HEK293 (cell line): ENCODE data around the gene SLC12A8.

Experiments
- CTCF ChIA-PET: fragments of 350-600 bp; formaldehyde crosslinking; extraction: SDS; loops from one replicate; lab custom pipeline; 2021; ENCODE audit warnings: antibody characterized with exemption; lab: Yijun Ruan, JAX
- POLR2A ChIA-PET: fragments of 300-600 bp; formaldehyde crosslinking; extraction: SDS; loops from one replicate; lab custom pipeline; 2020; ENCODE audit warnings: antibody characterized with exemption, inconsistent platforms; lab: Yijun Ruan, JAX
- H3K27ac ChIP-seq: fragments of 200-500 bp; sonication (Bioruptor generic); 2 replicates; pipeline ENCODE4 v1.5.1; 2014; ENCODE audit warnings: low read depth, low read length, control low read depth, inconsistent platforms; ENCODE audit errors: extremely low read depth
- H3K36me3 ChIP-seq, 2 experiments: fragments of 200-500 bp in 1 of 2; sonication (Bioruptor generic) in 1 of 2; 1 replicate in 1 of 2; 2 replicates in 1 of 2; pipeline ENCODE4 v1.5.1; 2014 to 2017; ENCODE audit warnings: inconsistent platforms in 2 of 2, low read length in 2 of 2; ENCODE audit not compliant: control insufficient read depth in 2 of 2, insufficient read depth in 1 of 2
- H3K4me1 ChIP-seq: fragments of 200-500 bp; sonication (Bioruptor generic); 2 replicates; pipeline ENCODE4 v1.5.1; 2014; ENCODE audit warnings: mild to moderate bottlenecking, low read length, inconsistent platforms; ENCODE audit not compliant: control insufficient read depth, insufficient read depth
- H3K4me3 ChIP-seq: 2 replicates; pipeline ENCODE4 v1.5.1; 2011; ENCODE audit warnings: low read depth, mild to moderate bottlenecking, control low read depth, low read length, moderate library complexity
- H3K9me3 ChIP-seq: fragments of 200-500 bp; sonication (Bioruptor generic); 2 replicates; pipeline ENCODE4 v1.5.1; 2014; ENCODE audit warnings: low read depth, low read length, inconsistent platforms; ENCODE audit not compliant: control insufficient read depth, insufficient read depth
- KLF8 ChIP-seq: fragments of 450-650 bp; formaldehyde crosslinking; IDR thresholded peaks from 2 replicates; pipeline ENCODE4 v1.5.1; 2016; ENCODE audit warnings: missing biosample characterization, missing genetic modification characterization
- MYNN ChIP-seq: fragments of 450-650 bp; formaldehyde crosslinking; IDR thresholded peaks from 2 replicates; pipeline ENCODE4 v1.5.1; 2016; ENCODE audit warnings: missing biosample characterization, missing genetic modification characterization, borderline replicate concordance
- ZFP41 ChIP-seq: fragments of 450-650 bp; formaldehyde crosslinking; IDR thresholded peaks from 2 replicates; pipeline ENCODE4 v1.5.1; 2016; ENCODE audit warnings: missing biosample characterization, missing genetic modification characterization, borderline replicate concordance
- ZNF112 ChIP-seq: fragments of 450-650 bp; formaldehyde crosslinking; IDR thresholded peaks from 2 replicates; pipeline ENCODE4 v1.5.0; 2017; ENCODE audit warnings: missing biosample characterization, missing genetic modification characterization
- ZNF155 ChIP-seq: fragments of 450-650 bp; formaldehyde crosslinking; IDR thresholded peaks from 2 replicates; pipeline ENCODE4 v1.5.1; 2016; ENCODE audit warnings: missing biosample characterization, missing genetic modification characterization
- ZNF157 ChIP-seq: fragments of 450-650 bp; formaldehyde crosslinking; IDR thresholded peaks from 2 replicates; pipeline ENCODE4 v1.5.1; 2016; ENCODE audit warnings: missing biosample characterization, missing genetic modification characterization
- ZNF174 ChIP-seq: fragments of 450-650 bp; formaldehyde crosslinking; IDR thresholded peaks from 2 replicates; pipeline ENCODE4 v1.5.0; 2017; ENCODE audit warnings: missing biosample characterization, mild to moderate bottlenecking, missing genetic modification characterization
- ZNF221 ChIP-seq: fragments of 450-650 bp; formaldehyde crosslinking; IDR thresholded peaks from 2 replicates; pipeline ENCODE4 v1.5.1; 2017; ENCODE audit warnings: missing biosample characterization, missing genetic modification characterization, borderline replicate concordance
- ZNF529 ChIP-seq: fragments of 450-650 bp; formaldehyde crosslinking; IDR thresholded peaks from 2 replicates; pipeline ENCODE4 v1.5.1; 2017; ENCODE audit warnings: missing genetic modification characterization, missing biosample characterization; ENCODE audit not compliant: insufficient replicate concordance
- ZNF76 ChIP-seq: fragments of 450-650 bp; formaldehyde crosslinking; IDR thresholded peaks from 2 replicates; pipeline ENCODE4; 2016; ENCODE audit warnings: low read depth, missing biosample characterization, missing genetic modification characterization, borderline replicate concordance
- ZNF776 ChIP-seq: fragments of 450-650 bp; formaldehyde crosslinking; IDR thresholded peaks from 2 replicates; pipeline ENCODE4 v1.5.0; 2017; ENCODE audit warnings: missing biosample characterization, missing genetic modification characterization, borderline replicate concordance
- ZNF837 ChIP-seq: fragments of 450-650 bp; formaldehyde crosslinking; IDR thresholded peaks from 2 replicates; pipeline ENCODE4 v1.5.1; 2016; ENCODE audit warnings: missing biosample characterization, missing genetic modification characterization
- ZNF843 ChIP-seq: fragments of 450-650 bp; formaldehyde crosslinking; IDR thresholded peaks from 2 replicates; pipeline ENCODE4 v1.5.1; 2016; ENCODE audit warnings: missing biosample characterization, missing genetic modification characterization
- TF ChIP-seq, protein P1 (sequence below): fragments of 450-650 bp; IDR thresholded peaks from 2 replicates; pipeline ENCODE4 v1.5.1; 2018; ENCODE audit warnings: missing biosample characterization, mild to moderate bottlenecking, missing genetic modification characterization
- TF ChIP-seq, protein P2 (sequence below): fragments of 450-650 bp; formaldehyde crosslinking; conservative IDR thresholded peaks from 2 replicates; pipeline ENCODE4 v1.5.1; 2016; ENCODE audit warnings: low read depth, missing biosample characterization, missing genetic modification characterization
- TF ChIP-seq, protein P3 (sequence below): fragments of 450-650 bp; formaldehyde crosslinking; IDR thresholded peaks from 2 replicates; pipeline ENCODE4 v1.5.1; 2016; ENCODE audit warnings: missing biosample characterization, missing genetic modification characterization
- TF ChIP-seq, protein P4 (sequence below): fragments of 450-650 bp; formaldehyde crosslinking; IDR thresholded peaks from 2 replicates; pipeline ENCODE4 v1.5.1; 2016; ENCODE audit warnings: missing biosample characterization, missing genetic modification characterization

The SLC12A8 gene

DNA sequence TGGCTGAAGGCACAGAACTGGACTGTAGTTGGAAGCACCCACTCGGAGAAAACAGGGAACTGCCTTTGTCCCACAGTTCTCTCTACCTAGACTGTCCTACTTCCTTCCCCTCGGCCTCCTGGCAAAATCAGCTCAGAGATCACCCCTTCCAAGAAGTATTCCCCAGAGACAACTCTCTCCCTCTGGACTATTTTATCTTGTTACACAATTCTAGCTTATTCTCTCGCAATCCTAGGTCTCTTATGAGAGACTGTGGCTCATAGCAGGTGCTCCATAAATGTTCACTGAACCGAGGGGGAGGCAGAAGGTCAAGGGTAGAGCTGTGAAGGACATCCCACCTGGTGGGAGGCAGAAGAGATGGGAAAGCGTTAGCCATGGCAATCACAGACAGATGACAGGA lies 167.4 kb downstream of the SLC12A8 start:
- TF ChIP-seq KLF8 (tag by site-specific recombination) (no peak), ZNF837 (tag by site-specific recombination) (no peak), ZNF155 (tag by site-specific recombination) (no peak), ZNF843 (no peak), ZNF112 (tag by site-specific recombination) (no peak), ZNF157 (no peak), ZNF76 (tag by site-specific recombination) (no peak), ZNF776 (no peak), ZNF174 (tag by site-specific recombination) (no peak), ZNF221 (no peak), ZNF529 (tag by site-specific recombination) (no peak), ZFP41 (tag by site-specific recombination) (no peak), MYNN (tag by site-specific recombination) (no peak)
- TF ChIP-seq, protein P1, sequence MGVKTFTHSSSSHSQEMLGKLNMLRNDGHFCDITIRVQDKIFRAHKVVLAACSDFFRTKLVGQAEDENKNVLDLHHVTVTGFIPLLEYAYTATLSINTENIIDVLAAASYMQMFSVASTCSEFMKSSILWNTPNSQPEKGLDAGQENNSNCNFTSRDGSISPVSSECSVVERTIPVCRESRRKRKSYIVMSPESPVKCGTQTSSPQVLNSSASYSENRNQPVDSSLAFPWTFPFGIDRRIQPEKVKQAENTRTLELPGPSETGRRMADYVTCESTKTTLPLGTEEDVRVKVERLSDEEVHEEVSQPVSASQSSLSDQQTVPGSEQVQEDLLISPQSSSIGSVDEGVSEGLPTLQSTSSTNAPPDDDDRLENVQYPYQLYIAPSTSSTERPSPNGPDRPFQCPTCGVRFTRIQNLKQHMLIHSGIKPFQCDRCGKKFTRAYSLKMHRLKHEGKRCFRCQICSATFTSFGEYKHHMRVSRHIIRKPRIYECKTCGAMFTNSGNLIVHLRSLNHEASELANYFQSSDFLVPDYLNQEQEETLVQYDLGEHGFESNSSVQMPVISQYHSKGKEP (tag by site-specific recombination) = no peak
- TF ChIP-seq, protein P2, sequence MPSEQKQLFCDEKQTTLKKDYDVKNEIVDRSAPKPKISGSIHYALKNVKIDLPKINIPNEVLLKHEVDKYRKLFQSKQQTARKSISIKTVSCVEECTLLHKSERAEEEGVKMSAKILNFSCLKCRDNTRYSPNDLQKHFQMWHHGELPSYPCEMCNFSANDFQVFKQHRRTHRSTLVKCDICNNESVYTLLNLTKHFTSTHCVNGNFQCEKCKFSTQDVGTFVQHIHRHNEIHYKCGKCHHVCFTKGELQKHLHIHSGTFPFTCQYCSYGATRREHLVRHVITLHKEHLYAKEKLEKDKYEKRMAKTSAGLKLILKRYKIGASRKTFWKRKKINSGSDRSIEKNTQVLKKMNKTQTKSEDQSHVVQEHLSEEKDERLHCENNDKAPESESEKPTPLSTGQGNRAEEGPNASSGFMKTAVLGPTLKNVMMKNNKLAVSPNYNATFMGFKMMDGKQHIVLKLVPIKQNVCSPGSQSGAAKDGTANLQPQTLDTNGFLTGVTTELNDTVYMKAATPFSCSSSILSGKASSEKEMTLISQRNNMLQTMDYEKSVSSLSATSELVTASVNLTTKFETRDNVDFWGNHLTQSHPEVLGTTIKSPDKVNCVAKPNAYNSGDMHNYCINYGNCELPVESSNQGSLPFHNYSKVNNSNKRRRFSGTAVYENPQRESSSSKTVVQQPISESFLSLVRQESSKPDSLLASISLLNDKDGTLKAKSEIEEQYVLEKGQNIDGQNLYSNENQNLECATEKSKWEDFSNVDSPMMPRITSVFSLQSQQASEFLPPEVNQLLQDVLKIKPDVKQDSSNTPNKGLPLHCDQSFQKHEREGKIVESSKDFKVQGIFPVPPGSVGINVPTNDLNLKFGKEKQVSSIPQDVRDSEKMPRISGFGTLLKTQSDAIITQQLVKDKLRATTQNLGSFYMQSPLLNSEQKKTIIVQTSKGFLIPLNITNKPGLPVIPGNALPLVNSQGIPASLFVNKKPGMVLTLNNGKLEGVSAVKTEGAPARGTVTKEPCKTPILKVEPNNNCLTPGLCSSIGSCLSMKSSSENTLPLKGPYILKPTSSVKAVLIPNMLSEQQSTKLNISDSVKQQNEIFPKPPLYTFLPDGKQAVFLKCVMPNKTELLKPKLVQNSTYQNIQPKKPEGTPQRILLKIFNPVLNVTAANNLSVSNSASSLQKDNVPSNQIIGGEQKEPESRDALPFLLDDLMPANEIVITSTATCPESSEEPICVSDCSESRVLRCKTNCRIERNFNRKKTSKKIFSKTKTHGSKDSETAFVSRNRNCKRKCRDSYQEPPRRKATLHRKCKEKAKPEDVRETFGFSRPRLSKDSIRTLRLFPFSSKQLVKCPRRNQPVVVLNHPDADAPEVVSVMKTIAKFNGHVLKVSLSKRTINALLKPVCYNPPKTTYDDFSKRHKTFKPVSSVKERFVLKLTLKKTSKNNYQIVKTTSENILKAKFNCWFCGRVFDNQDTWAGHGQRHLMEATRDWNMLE (tag by site-specific recombination) = no peak
- TF ChIP-seq, protein P3, sequence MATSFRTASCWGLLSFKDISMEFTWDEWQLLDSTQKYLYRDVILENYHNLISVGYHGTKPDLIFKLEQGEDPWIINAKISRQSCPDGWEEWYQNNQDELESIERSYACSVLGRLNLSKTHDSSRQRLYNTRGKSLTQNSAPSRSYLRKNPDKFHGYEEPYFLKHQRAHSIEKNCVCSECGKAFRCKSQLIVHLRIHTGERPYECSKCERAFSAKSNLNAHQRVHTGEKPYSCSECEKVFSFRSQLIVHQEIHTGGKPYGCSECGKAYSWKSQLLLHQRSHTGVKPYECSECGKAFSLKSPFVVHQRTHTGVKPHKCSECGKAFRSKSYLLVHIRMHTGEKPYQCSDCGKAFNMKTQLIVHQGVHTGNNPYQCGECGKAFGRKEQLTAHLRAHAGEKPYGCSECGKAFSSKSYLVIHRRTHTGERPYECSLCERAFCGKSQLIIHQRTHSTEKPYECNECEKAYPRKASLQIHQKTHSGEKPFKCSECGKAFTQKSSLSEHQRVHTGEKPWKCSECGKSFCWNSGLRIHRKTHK = no peak
- TF ChIP-seq, protein P4, sequence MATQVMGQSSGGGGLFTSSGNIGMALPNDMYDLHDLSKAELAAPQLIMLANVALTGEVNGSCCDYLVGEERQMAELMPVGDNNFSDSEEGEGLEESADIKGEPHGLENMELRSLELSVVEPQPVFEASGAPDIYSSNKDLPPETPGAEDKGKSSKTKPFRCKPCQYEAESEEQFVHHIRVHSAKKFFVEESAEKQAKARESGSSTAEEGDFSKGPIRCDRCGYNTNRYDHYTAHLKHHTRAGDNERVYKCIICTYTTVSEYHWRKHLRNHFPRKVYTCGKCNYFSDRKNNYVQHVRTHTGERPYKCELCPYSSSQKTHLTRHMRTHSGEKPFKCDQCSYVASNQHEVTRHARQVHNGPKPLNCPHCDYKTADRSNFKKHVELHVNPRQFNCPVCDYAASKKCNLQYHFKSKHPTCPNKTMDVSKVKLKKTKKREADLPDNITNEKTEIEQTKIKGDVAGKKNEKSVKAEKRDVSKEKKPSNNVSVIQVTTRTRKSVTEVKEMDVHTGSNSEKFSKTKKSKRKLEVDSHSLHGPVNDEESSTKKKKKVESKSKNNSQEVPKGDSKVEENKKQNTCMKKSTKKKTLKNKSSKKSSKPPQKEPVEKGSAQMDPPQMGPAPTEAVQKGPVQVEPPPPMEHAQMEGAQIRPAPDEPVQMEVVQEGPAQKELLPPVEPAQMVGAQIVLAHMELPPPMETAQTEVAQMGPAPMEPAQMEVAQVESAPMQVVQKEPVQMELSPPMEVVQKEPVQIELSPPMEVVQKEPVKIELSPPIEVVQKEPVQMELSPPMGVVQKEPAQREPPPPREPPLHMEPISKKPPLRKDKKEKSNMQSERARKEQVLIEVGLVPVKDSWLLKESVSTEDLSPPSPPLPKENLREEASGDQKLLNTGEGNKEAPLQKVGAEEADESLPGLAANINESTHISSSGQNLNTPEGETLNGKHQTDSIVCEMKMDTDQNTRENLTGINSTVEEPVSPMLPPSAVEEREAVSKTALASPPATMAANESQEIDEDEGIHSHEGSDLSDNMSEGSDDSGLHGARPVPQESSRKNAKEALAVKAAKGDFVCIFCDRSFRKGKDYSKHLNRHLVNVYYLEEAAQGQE (tag by site-specific recombination) = no peak
- CTCF ChIA-PET = interaction anchor here (0.5 kb wide), 1 partner anchor 108 kb away, joined by 3 read pairs; no protein-coding TSS in a partner anchor
- Histone ChIP-seq H3K4me1 (no peaks in the 10 kb centered on the region), H3K27ac (no peak overlapping the region), H3K4me3 (no peak overlapping the region), H3K9me3 (no peaks in the 10 kb centered on the region), H3K36me3 (peaks cover 0 to 16% of the 10 kb centered on the region in 2 experiments; a peak in 1 of 3 replicates)
- POLR2A ChIA-PET = interaction anchor here (0.5 kb wide), 1 partner anchor 11 kb away, joined by 4 read pairs; no protein-coding TSS in a partner anchor
